ENCODE data around the gene C1QTNF8. TPM values are rescaled to one million over a fixed set of nuclear protein-coding genes. Genes with fewer than 3 reads are reported as not detected.

Gene C1QTNF8
- total RNA-seq, 1 donor = not detected

GRCh38 chr16:1126586-1126985 is 30.5 kb upstream of the C1QTNF8 start:
- Histone ChIP-seq H4K20me1 (ENCODE audit: insufficient read depth, low read length) (no peaks in the 10 kb centered on the region), H3K4me1 (ENCODE audit: insufficient read depth, low read length) (no peaks in the 10 kb centered on the region), H3K79me2 (ENCODE audit: insufficient read depth, low read length) (no peaks in the 10 kb centered on the region), H3K4me3 (ENCODE audit: insufficient read depth, low read length) (no peak overlapping the region), H3K27ac (ENCODE audit: low read depth, low read length) (no peak overlapping the region), H3K9me3 (ENCODE audit: low read depth, low read length) (no peaks in the 10 kb centered on the region), H3K36me3 (ENCODE audit: insufficient read depth, low read length) (no peaks in the 10 kb centered on the region), H2AFZ (ENCODE audit: low read length) (no peak overlapping the region), H3K27me3 (ENCODE audit: insufficient read depth, low read length) (peaks cover 6% of the 10 kb centered on the region), H3K4me2 (ENCODE audit: insufficient read depth, low read length) (no peak overlapping the region)
- no peak for TF ChIP-seq CTCF (IDR thresholded peaks at IDR 0.05; ENCODE audit: extremely low read depth, low read depth, low read length)
- DNase-seq (ENCODE audit: insufficient read length, low spot score, missing footprints) = no peak

GRCh38 chr16:1126044-1126443 is 30.0 kb upstream of the C1QTNF8 start:
- no peak for DNase-seq (ENCODE audit: insufficient read length, low spot score, missing footprints)
- no peak for TF ChIP-seq CTCF (IDR thresholded peaks at IDR 0.05; ENCODE audit: extremely low read depth, low read depth, low read length)
- H3K4me3 ChIP-seq (ENCODE audit: insufficient read depth, low read length) = no peak overlapping the region
- no peak overlapping the region for H3K27ac ChIP-seq (ENCODE audit: low read depth, low read length)
- no peak overlapping the region for H3K4me2 ChIP-seq (ENCODE audit: insufficient read depth, low read length)
- no peak overlapping the region for H2AFZ ChIP-seq (ENCODE audit: low read length)
- H3K79me2 ChIP-seq (ENCODE audit: insufficient read depth, low read length) = no peaks in the 10 kb centered on the region
- peaks cover 10% of the 10 kb centered on the region for H3K27me3 ChIP-seq (ENCODE audit: insufficient read depth, low read length)
- H3K4me1 ChIP-seq (ENCODE audit: insufficient read depth, low read length) = no peaks in the 10 kb centered on the region
- no peaks in the 10 kb centered on the region for H3K36me3 ChIP-seq (ENCODE audit: insufficient read depth, low read length)
- no peaks in the 10 kb centered on the region for H4K20me1 ChIP-seq (ENCODE audit: insufficient read depth, low read length)
- H3K9me3 ChIP-seq (ENCODE audit: low read depth, low read length) = no peaks in the 10 kb centered on the region

GRCh38 chr16:1125471-1125870 is 29.4 kb upstream of the C1QTNF8 start:
- Histone ChIP-seq H3K4me2 (ENCODE audit: insufficient read depth, low read length) (no peak overlapping the region), H3K36me3 (ENCODE audit: insufficient read depth, low read length) (no peaks in the 10 kb centered on the region), H4K20me1 (ENCODE audit: insufficient read depth, low read length) (no peaks in the 10 kb centered on the region), H3K27me3 (ENCODE audit: insufficient read depth, low read length) (peaks cover 16% of the 10 kb centered on the region), H3K27ac (ENCODE audit: low read depth, low read length) (no peak overlapping the region), H3K4me3 (ENCODE audit: insufficient read depth, low read length) (no peak overlapping the region), H3K4me1 (ENCODE audit: insufficient read depth, low read length) (no peaks in the 10 kb centered on the region), H2AFZ (ENCODE audit: low read length) (no peak overlapping the region), H3K9me3 (ENCODE audit: low read depth, low read length) (no peaks in the 10 kb centered on the region), H3K79me2 (ENCODE audit: insufficient read depth, low read length) (no peaks in the 10 kb centered on the region)
- no peak for TF ChIP-seq CTCF (IDR thresholded peaks at IDR 0.05; ENCODE audit: extremely low read depth, low read depth, low read length)
- no peak for DNase-seq (ENCODE audit: insufficient read length, low spot score, missing footprints)

GRCh38 chr16:1124795-1125194 is 28.8 kb upstream of the C1QTNF8 start:
- H3K4me3 ChIP-seq (ENCODE audit: insufficient read depth, low read length) = no peak overlapping the region
- no peak overlapping the region for H2AFZ ChIP-seq (ENCODE audit: low read length)

More at GRCh38 chr16:1124795-1125194, 28.8 kb upstream of the C1QTNF8 start:
- Histone ChIP-seq H3K36me3 (ENCODE audit: insufficient read depth, low read length) (no peaks in the 10 kb centered on the region), H3K79me2 (ENCODE audit: insufficient read depth, low read length) (no peaks in the 10 kb centered on the region), H4K20me1 (ENCODE audit: insufficient read depth, low read length) (no peaks in the 10 kb centered on the region), H3K9me3 (ENCODE audit: low read depth, low read length) (no peaks in the 10 kb centered on the region), H3K4me2 (ENCODE audit: insufficient read depth, low read length) (no peak overlapping the region), H3K27ac (ENCODE audit: low read depth, low read length) (no peak overlapping the region), H3K27me3 (ENCODE audit: insufficient read depth, low read length) (peaks cover 19% of the 10 kb centered on the region), H3K4me1 (ENCODE audit: insufficient read depth, low read length) (no peaks in the 10 kb centered on the region)
- DNase-seq (ENCODE audit: insufficient read length, low spot score, missing footprints) = no peak
- TF ChIP-seq CTCF (IDR thresholded peaks at IDR 0.05; ENCODE audit: extremely low read depth, low read depth, low read length) = no peak
